Measurements from ENCODE around the gene PRR36. TPM values are rescaled to one million over a fixed set of nuclear protein-coding genes. Genes with fewer than 3 reads are reported as not detected.

Gene PRR36
- total RNA-seq, 1 experiment from 2014 or later: 11.7 TPM

DNA sequence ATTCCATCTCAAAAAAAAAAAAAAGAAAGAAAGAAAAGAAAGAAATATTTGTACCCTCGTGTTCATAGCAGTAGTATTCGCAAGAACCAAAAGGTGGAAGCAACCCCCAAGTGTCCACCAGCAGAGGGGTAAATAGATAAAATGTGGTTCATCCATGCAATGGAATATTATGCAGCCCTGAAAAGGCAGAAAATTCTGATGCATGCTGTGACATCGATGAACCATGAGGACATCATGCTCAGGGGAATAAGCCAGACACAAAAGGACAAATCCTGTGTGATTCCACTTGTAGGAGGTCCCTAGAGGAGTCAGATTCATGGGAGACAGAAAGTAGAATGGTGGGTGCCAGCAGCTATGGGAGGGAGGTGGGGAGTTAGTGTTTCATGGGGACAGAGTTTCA is 7.7 kb upstream of the PRR36 start:
- H3K9me3 Mint-ChIP-seq (ENCODE audit: low read depth, unreplicated experiment): no peaks in the 10 kb centered on the region
- H3K36me3 Mint-ChIP-seq (ENCODE audit: insufficient read depth, unreplicated experiment): no peaks in the 10 kb centered on the region
- TF ChIP-seq, protein P1, sequence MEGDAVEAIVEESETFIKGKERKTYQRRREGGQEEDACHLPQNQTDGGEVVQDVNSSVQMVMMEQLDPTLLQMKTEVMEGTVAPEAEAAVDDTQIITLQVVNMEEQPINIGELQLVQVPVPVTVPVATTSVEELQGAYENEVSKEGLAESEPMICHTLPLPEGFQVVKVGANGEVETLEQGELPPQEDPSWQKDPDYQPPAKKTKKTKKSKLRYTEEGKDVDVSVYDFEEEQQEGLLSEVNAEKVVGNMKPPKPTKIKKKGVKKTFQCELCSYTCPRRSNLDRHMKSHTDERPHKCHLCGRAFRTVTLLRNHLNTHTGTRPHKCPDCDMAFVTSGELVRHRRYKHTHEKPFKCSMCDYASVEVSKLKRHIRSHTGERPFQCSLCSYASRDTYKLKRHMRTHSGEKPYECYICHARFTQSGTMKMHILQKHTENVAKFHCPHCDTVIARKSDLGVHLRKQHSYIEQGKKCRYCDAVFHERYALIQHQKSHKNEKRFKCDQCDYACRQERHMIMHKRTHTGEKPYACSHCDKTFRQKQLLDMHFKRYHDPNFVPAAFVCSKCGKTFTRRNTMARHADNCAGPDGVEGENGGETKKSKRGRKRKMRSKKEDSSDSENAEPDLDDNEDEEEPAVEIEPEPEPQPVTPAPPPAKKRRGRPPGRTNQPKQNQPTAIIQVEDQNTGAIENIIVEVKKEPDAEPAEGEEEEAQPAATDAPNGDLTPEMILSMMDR (IDR thresholded peaks at IDR 0.05; ENCODE audit: unreplicated experiment): no peak
- H3K27ac Mint-ChIP-seq (ENCODE audit: unreplicated experiment): no peak overlapping the region
- intact Hi-C loops (cut with micrococcal nuclease; ENCODE audit: unreplicated experiment): no loop called here
- no TSS peak for BruUV-seq (replicated peaks)
- no peak for DNase-seq
- H3K4me3 Mint-ChIP-seq (ENCODE audit: low read depth, unreplicated experiment): no peak overlapping the region
- CTCF ChIA-PET: no interaction called here
- H3K27me3 Mint-ChIP-seq (ENCODE audit: unreplicated experiment): no peaks in the 10 kb centered on the region
- no peaks in the 10 kb centered on the region for H3K4me1 Mint-ChIP-seq (ENCODE audit: low read depth, unreplicated experiment)

GRCh38 chr19:7879836-7880235 is 5.6 kb upstream of the PRR36 start:
- Mint-ChIP-seq H3K9me3 (ENCODE audit: low read depth, unreplicated experiment) (no peaks in the 10 kb centered on the region), H3K4me1 (ENCODE audit: low read depth, unreplicated experiment) (no peaks in the 10 kb centered on the region), H3K36me3 (ENCODE audit: insufficient read depth, unreplicated experiment) (no peaks in the 10 kb centered on the region), H3K27me3 (ENCODE audit: unreplicated experiment) (no peaks in the 10 kb centered on the region), H3K4me3 (ENCODE audit: low read depth, unreplicated experiment) (no peak overlapping the region), H3K27ac (ENCODE audit: unreplicated experiment) (no peak overlapping the region)
- DNase-seq: no peak
- BruUV-seq (replicated peaks): no TSS peak
- intact Hi-C loops (cut with micrococcal nuclease; ENCODE audit: unreplicated experiment): no loop called here
- CTCF ChIA-PET: interaction anchor here (0.5 kb wide), 1 partner anchor 768 kb away, joined by 5 read pairs; no protein-coding TSS in a partner anchor
- TF ChIP-seq, protein P1 (IDR thresholded peaks at IDR 0.05; ENCODE audit: unreplicated experiment): no peak

- H3K9me3 Mint-ChIP-seq (ENCODE audit: low read depth, unreplicated experiment): no peaks in the 10 kb centered on the region
- H3K36me3 Mint-ChIP-seq (ENCODE audit: insufficient read depth, unreplicated experiment): peaks cover 5% of the 10 kb centered on the region
- BruUV-seq (replicated peaks): no TSS peak
- CTCF ChIA-PET: interaction anchor here (0.5 kb wide), 1 partner anchor 769 kb away, joined by 5 read pairs; no protein-coding TSS in a partner anchor
- TF ChIP-seq, protein P1 (IDR thresholded peaks at IDR 0.05; ENCODE audit: unreplicated experiment): no peak
- no peaks in the 10 kb centered on the region for H3K4me1 Mint-ChIP-seq (ENCODE audit: low read depth, unreplicated experiment)
- no peak for DNase-seq
- intact Hi-C loops (cut with micrococcal nuclease; ENCODE audit: unreplicated experiment): no loop called here
- H3K4me3 Mint-ChIP-seq (ENCODE audit: low read depth, unreplicated experiment): no peak overlapping the region
- no peaks in the 10 kb centered on the region for H3K27me3 Mint-ChIP-seq (ENCODE audit: unreplicated experiment)
- no peak overlapping the region for H3K27ac Mint-ChIP-seq (ENCODE audit: unreplicated experiment)
Observed at GRCh38 chr19:7879111-7879807, 5.1 kb upstream of the PRR36 start.

DNA sequence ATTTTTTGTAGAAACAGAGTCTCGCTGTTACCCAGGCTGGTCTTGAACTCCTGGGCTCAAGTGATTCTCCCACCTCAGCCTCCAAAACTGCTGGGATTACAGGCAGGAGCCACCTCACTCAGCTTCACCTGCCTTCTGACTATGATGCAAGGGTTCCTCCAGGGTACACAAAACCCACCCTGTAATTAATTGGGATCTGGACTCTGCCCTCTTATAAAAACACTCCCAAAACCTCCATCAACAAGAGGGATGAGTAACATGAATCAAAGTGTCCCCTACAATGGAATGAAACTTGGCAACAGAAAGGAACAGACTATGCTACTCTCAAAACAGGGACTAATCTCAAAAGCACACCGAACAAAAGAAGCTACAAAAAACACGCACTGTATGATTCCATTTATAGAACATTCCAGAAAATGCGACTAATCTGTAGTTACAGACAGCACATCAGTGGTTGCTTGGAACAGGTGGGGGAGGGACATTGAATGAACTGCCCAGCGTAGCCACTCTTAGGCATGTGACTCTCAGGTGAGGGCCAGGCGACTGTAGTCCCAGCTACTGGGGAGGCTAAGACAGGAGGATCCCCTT is 3.2 kb upstream of the PRR36 start:
- no peak overlapping the region for H3K27ac Mint-ChIP-seq (ENCODE audit: unreplicated experiment)
- CTCF ChIA-PET: interaction anchor here (0.9 kb wide), 1 partner anchor 11 kb away, joined by 3 read pairs; no protein-coding TSS in a partner anchor
- H3K9me3 Mint-ChIP-seq (ENCODE audit: low read depth, unreplicated experiment): no peaks in the 10 kb centered on the region
- peaks cover 15% of the 10 kb centered on the region for H3K36me3 Mint-ChIP-seq (ENCODE audit: insufficient read depth, unreplicated experiment)
- TF ChIP-seq, protein P1 (IDR thresholded peaks at IDR 0.05; ENCODE audit: unreplicated experiment): no peak
- DNase-seq: no peak
- intact Hi-C loops (cut with micrococcal nuclease; ENCODE audit: unreplicated experiment): no loop called here
- H3K4me1 Mint-ChIP-seq (ENCODE audit: low read depth, unreplicated experiment): no peaks in the 10 kb centered on the region
- H3K4me3 Mint-ChIP-seq (ENCODE audit: low read depth, unreplicated experiment): no peak overlapping the region
- H3K27me3 Mint-ChIP-seq (ENCODE audit: unreplicated experiment): no peaks in the 10 kb centered on the region
- BruUV-seq (replicated peaks): no TSS peak
